ENCODE results near the gene LIMD2. TPM values are rescaled to one million over a fixed set of nuclear protein-coding genes. Genes with fewer than 3 reads are reported as not detected.

The LIMD2 gene
- total RNA-seq, 1 donor: 2.8 TPM

- peak; percentile 41 for TF ChIP-seq CTCF (IDR thresholded peaks at IDR 0.05; ENCODE audit: insufficient read depth, low read length)
- no peak overlapping the region for H3K4me3 ChIP-seq (ENCODE audit: low read depth, low read length)
- DNase-seq (ENCODE audit: low read depth): peak; percentile 25
Observed at GRCh38 chr17:63697341-63698286, 2.3 kb downstream of the LIMD2 start.

GRCh38 chr17:63696381-63696961 lies 3.5 kb downstream of the LIMD2 start:
- peak; percentile 43 for TF ChIP-seq CTCF (IDR thresholded peaks at IDR 0.05; ENCODE audit: insufficient read depth, low read length)
- peak; percentile 28 for DNase-seq (ENCODE audit: low read depth)
- no peak overlapping the region for H3K4me3 ChIP-seq (ENCODE audit: low read depth, low read length)

GRCh38 chr17:63695889-63696288 lies 4.0 kb downstream of the LIMD2 start:
- H3K4me3 ChIP-seq (ENCODE audit: low read depth, low read length): no peak overlapping the region
- DNase-seq (ENCODE audit: low read depth): no peak
- TF ChIP-seq CTCF (IDR thresholded peaks at IDR 0.05; ENCODE audit: insufficient read depth, low read length): no peak

- no peak for TF ChIP-seq CTCF (IDR thresholded peaks at IDR 0.05; ENCODE audit: insufficient read depth, low read length)
- H3K4me3 ChIP-seq (ENCODE audit: low read depth, low read length): no peak overlapping the region
- DNase-seq (ENCODE audit: low read depth): no peak
Observed at GRCh38 chr17:63694950-63695773, 4.8 kb downstream of the LIMD2 start.

- no peak overlapping the region for H3K4me3 ChIP-seq (ENCODE audit: low read depth, low read length)
- TF ChIP-seq CTCF (IDR thresholded peaks at IDR 0.05; ENCODE audit: insufficient read depth, low read length): no peak
- DNase-seq (ENCODE audit: low read depth): no peak
Observed at GRCh38 chr17:63694229-63694949, 5.5 kb downstream of the LIMD2 start.
